Astrocyte of the spinal cord (primary cell): ENCODE data around the gene IGSF8.

Experiments used
- DNase-seq: peaks from one replicate; pipeline ENCODE4 v3.0.0; 2011; ENCODE audit warnings: low read depth, low spot score
- H3K4me3 ChIP-seq: 2 replicates; pipeline ENCODE4 v1.5.1; 2011; ENCODE audit warnings: low read depth, mild to moderate bottlenecking, low read length, moderate library complexity
- in situ Hi-C: cut with HindIII; loops from 2 replicates; pipeline ENCODE4 v1.10.0; 2017; ENCODE audit warnings: low sequenced_read_pairs
- TF ChIP-seq, protein P1 (sequence below): IDR thresholded peaks from 2 replicates; pipeline ENCODE4 v1.5.1; 2012; ENCODE audit warnings: low read depth, mild to moderate bottlenecking, low read length, inconsistent platforms

Gene IGSF8

DNA sequence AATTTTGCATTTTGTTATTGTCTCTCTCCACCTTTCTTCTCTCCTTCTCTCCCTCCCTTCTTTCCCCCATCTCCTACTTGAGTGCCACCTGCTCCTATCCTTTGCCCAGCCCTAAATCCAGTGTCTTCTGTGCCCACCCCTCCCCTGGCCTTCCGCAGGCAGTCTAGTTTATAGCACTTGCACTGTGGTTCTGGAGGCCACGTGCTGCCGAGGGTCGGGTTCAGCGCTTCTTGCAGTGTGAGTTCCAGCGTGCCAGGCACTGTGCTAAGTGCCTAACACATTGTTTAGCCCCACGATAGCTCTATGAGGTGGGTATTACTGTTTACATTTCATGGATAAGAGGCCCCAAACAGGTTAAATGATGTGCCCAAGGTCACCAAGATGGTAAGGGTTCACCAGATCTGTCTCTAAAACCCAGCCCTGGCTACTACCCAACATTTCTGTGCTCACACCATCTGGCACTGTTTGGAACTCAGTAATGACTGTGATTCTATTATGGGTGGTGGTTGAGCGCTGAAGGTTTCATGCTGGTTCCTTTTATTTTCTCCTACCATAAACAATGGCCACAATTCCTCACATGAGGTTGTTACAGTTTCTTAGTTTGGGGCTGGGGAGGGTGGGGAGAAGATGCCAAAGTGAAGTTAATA, 38.9 kb upstream of the IGSF8 start:
- in situ Hi-C loops, result no loop called here
- no peak overlapping the region for H3K4me3 ChIP-seq
- no peak for DNase-seq
- TF ChIP-seq, protein P1, sequence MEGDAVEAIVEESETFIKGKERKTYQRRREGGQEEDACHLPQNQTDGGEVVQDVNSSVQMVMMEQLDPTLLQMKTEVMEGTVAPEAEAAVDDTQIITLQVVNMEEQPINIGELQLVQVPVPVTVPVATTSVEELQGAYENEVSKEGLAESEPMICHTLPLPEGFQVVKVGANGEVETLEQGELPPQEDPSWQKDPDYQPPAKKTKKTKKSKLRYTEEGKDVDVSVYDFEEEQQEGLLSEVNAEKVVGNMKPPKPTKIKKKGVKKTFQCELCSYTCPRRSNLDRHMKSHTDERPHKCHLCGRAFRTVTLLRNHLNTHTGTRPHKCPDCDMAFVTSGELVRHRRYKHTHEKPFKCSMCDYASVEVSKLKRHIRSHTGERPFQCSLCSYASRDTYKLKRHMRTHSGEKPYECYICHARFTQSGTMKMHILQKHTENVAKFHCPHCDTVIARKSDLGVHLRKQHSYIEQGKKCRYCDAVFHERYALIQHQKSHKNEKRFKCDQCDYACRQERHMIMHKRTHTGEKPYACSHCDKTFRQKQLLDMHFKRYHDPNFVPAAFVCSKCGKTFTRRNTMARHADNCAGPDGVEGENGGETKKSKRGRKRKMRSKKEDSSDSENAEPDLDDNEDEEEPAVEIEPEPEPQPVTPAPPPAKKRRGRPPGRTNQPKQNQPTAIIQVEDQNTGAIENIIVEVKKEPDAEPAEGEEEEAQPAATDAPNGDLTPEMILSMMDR, result no peak

DNA sequence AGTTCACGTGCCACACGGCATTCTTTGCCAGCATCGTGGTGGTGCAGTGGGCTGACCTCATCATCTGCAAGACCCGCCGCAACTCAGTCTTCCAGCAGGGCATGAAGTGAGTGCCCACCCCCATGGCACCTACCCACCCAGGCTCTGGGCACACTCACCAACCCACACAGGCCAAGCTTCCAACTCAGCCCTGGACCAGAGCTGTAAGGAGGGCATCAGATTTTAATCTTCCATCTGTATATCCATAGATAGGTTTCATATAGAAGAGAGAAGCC, 38.4 kb upstream of the IGSF8 start:
- in situ Hi-C loops, result no loop called here
- H3K4me3 ChIP-seq, result no peak overlapping the region
- no peak for DNase-seq
- TF ChIP-seq, protein P1, result no peak

DNA sequence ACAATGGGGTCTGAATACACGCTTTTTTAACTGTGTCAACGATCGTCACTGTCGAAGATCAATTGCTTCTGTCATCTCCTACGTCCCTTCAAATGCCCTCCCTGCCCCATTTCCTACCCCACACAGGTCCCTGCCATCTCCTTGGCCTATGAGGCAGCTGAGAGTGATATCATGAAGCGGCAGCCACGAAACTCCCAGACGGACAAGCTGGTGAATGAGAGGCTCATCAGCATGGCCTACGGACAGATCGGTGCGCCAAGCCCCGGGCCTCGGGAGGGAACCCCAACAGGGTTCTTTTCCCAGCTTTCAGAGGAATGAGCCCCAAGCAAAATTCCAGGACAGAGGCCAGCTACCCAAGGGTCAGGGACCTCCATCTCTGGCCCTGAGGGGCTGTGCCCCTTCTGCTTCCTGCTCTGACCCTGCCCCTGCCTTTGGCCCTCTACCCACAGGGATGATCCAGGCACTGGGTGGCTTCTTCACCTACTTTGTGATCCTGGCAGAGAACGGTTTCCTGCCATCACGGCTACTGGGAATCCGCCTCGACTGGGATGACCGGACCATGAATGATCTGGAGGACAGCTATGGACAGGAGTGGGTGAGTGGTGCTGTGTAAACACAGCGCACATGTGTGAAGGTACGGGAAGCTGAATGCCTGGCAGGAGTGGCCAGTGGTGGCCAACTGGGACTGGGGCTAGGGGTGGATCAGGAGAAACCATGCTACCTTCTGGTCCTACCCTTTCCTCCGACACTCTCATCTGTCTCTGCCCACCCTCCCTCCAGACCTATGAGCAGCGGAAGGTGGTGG, 37.9 kb upstream of the IGSF8 start:
- no peak for DNase-seq
- TF ChIP-seq, protein P1, result no peak
- in situ Hi-C loops, result no loop called here
- H3K4me3 ChIP-seq, result no peak overlapping the region

DNA sequence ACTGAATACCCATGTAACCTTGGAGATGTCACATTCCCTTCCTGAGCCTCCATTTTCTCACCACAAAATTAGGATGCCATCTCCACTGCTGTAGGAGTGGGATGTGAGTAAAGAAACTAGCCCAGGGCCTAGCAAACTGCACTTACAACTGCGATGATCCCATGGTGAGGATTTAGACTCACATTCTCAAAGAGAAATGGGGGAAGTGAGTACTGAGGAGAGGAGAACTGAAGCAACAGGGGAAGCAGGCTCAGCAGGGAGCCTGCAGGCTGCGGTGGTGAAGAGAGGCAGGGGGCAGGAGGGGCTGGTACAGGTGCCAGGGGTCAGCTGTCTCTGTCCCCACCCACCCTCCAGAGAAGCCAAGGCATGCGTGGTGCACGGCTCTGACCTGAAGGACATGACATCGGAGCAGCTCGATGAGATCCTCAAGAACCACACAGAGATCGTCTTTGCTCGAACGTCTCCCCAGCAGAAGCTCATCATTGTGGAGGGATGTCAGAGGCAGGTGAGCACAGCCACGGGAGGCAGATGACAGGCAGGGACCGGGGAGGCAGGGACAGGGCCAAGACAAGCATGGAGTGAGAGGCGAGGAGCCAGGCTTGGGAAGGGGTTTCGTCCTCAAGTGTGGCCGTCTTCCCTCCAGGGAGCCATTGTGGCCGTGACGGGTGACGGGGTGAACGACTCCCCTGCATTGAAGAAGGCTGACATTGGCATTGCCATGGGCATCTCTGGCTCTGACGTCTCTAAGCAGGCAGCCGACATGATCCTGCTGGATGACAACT, 36.6 kb upstream of the IGSF8 start:
- DNase-seq, result no peak
- TF ChIP-seq, protein P1, result no peak
- H3K4me3 ChIP-seq, result no peak overlapping the region
- in situ Hi-C loops, result no loop called here

DNA sequence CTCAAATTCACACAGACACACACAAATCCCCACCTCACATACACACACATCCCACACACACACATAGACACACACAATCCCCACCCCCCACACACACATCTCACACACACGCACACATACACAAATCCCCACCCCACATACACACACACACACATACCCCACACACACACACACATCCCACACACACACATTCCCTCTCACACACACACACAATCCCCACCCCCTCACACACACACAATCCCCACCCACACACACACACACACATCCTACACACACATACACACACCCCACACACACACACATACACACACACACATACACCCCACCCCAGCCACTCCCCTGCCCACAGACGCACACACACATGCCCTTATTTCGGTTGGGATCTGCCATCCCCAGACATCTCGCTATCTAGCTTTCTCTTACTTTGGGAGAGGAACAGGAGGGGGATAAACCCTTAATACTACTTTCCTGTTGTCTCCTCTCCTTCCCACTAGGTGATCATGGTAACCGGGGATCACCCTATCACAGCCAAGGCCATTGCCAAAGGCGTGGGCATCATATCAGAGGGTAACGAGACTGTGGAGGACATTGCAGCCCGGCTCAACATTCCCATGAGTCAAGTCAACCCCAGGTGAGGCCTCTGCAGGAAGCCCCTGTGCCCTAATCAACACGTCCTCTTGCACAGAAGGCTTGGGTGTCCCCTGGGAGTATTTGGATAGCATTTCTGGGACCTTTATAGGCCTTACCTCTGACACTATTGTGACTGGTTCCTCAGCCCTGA, 35.8 kb upstream of the IGSF8 start:
- TF ChIP-seq, protein P1, result no peak
- no peak overlapping the region for H3K4me3 ChIP-seq
- no peak for DNase-seq
- in situ Hi-C loops, result no loop called here
